Activated T-cell treated with anti-CD3 and anti-CD28 coated beads, Interleukin-2, amount 50 U/mL, for 48 hours (primary cell): ENCODE results near the gene LIG3.
"Not testable (repeated sequence)": the region's sequence is repeated elsewhere in the genome, so short reads cannot be mapped to it uniquely, and the experiment has no call there.

ENCODE experiments used
- DNase-seq, 2 experiments: peaks; one replicate each; pipeline ENCODE4 v3.0.0-alpha.2; 2020

LIG3 gene

GRCh38 chr17:34980353-34980680, at the start of gene LIG3:
Gene LIG3 (plus strand): TSS chr17:34980512. CDS start chr17:34983006, 2,494 bp downstream.
- DNase-seq: peak; percentile 97

GRCh38 chr17:34950780-34951179, 29.5 kb upstream of the LIG3 start:
- DNase-seq: not testable (repeated sequence)

DNA sequence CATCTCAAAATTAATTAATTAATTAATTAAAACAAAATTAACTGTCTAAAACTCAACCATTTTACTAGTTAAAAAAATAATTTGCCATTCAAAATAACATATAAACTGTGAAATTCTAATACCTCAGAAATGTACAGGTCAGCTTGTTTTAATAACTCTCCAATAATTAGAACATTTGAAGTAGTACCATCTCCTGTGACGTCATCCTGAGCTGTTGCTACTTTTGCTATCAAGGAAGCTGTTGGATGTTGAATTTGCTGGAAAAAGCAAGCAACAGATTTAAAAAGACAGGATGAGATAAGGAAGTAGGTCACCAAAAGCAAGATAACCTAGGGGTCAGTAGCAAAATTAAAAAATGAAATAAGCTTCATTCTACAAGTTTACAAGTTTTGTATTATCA, 21.9 kb upstream of the LIG3 start:
- no peak for DNase-seq

DNA sequence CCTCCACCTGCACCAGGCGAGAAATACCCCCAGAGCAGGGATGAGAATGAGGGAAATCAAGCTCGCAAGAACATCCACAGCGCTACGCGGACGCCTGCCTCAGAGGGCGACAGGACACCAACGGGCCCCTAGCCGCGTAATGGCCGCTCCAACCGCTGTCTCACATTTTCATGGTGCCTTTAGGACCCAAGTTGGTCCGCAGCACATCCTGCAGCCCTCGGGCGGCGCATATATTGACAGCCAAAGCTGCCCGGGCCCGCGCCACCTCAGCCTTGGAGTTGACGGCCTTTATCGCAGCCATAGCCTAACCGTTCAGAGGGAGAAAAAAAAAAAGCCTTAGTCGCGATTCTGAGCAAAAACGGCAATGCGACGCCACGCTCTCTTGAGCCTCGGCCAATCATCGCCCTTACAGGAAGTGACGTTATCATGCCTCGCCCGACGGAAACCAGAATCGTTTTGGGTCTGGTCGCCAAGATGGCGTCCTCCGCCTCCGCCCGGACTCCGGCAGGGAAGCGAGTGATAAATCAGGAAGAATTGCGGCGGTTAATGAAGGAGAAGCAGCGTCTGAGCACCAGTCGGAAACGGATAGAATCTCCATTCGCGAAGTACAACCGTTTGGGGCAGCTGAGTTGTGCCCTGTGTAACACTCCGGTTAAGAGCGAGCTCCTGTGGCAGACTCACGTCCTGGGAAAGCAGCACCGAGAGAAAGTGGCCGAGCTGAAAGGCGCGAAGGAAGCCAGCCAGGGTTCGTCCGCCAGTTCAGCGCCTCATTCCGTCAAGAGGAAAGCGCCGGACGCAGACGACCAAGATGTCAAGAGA, 19.0 kb upstream of the LIG3 start, which contains the start of the genes CCT6B and ZNF830:
Gene CCT6B (minus strand): TSS at position 368 of the 819 bp plus-strand sequence. CDS start 67 bp downstream, at position 301.
Gene ZNF830 (plus strand): TSS at position 448 of the 819 bp plus-strand sequence. CDS start 27 bp downstream, at position 475.
- peak; percentile 91 for DNase-seq

DNA sequence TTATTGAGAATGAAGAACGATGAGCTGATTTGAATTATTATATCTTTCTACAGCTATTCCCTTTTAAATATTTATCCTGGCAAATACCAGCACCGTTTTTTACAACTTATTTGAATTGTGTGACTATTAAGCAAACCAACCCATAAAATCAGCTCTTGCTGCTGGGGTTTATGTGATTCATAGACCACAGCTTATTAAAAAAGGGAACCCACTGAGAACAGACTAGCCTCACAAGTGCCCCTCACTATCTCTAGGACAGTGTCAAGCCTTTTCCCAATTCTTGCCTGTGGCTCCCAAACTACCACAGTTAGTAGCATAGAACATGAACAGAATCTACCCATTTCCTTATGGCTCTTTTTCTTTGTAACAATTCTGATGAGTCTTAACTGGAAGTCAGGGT, 6.1 kb upstream of the LIG3 start:
- DNase-seq: no peak

DNA sequence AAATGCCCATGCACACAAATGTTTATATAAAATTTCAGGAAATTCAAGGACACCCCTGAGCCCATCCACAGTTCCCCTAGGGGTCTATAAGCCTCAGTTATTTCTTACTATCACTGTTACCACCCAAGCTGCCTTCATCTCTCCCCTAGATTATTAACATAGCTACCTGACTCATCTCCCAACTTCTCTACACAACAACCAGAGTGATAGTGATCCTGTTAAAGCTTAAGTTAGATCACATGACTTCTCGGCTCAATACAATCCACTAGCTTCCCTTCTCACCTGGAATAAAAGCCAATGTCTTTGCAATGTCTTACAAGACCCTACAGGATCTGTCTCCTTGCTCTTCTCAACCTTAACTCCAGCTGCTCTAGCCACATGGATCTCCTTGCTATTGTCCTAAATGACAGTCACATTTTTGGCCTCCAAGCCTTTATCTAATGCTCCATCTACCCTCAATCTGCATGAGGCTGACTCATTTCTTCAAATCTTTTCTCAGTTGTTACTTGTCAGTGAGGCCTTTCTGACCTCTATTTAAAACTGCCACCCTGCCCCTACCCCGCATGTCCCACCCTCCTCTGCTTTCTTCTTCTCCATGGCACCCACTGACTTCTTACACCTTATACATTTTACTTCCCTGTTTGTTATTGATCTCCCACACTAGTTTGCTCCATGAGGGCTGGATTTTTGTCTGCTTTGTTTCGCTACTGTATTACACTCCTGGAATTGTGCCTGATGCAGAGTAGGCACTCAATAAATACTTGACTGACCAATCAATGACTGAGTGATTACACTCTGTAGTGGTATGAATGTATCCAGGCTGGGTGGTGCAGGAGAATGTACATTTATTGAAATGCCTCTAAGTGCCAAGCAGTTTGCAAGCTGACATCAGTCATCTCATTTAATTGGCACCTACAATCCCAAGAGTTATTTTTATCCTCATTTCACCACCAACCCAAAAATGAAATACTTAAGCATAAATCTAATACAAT, 5.2 kb upstream of the LIG3 start:
- no peak for DNase-seq

DNA sequence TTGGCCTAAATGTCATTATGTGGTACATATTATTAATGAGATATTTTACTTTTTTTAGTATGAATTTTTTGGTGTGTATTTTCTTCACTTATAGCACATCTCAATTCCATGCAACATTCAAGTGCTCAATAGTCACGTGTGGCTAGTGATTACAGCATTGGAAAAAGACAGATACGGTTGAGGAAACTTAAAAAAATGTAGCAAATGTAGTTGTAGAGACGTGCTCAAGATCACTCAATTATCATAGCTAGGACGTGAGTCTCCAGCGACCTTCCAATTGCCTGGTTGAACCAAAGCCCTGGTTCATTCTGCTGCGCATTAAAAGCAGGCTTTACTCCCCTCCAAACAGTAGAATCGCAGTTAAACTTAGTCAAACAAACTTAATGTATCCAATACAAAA, 1.2 kb upstream of the LIG3 start:
- no peak for DNase-seq

DNA sequence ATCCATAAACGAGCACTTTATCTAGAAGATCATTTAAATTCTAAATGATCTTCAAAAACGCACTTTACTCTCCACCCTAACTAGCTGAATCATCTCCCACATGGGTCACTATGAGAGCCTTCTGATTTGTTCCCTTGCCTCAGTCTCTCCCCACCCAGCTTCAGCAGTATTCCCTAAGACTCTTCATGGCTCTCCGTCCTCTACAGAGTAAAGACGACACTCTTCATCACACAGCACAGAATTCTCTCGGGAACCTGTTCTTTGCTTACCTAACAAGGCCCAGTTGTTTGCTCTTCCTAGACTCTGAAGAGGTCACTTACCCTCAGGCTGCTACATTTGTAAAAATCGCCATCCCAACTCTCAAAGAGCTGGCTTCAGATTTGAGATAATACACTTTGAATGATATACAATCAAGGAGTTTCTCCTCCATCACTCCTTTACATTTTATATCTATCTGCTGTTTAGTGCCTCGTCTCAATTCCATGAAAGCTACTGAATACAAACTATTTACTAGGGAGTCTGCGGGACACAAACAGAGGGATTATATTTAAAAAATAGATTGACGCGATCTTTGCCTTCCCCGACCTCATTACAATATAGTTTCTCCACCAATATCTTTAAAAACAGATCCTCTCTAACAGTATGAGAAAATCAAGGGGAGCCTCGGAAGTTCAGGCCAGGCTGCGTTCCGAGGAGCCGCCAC, 511 bp upstream of the LIG3 start:
- DNase-seq: no peak

GRCh38 chr17:34980681-34981537, 597 bp downstream of the LIG3 start:
- DNase-seq: peak in 1 of 2 experiments; percentile 79

DNA sequence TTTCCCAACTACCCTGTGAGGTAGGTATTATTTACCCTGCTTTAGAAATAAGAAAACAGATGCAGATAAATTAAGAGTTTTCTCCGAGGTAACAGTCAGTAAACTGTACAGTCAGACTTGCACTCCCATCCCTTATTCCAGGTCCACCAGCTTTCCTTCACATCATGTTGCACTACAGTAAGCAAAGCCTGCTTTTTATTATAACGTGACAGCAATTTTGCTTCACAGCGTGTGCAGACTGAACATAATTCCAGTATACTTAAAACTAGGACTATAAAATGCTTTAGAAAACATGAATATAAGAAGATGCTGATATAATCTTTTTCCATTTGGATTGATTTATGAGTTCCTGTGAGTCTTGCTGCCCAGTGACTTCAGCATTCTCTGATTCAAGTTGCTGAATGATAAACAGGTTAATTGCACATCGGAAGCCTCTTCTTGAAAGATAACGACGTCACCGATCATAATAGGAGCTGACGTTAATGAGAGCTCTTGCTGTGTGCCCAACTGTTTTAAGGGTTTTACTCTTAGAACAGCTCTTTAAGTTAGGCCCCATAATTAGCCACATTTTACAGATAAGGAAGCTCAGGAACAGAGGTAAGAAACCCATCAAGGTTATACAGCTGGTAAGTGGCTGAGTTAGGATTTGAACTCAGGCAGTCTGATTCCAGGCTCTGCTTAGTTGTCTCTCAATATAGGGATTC, 1.4 kb downstream of the LIG3 start:
- DNase-seq: no peak

- no peak for DNase-seq
Observed at GRCh38 chr17:34987232-34987631, 6.9 kb downstream of the LIG3 start.

GRCh38 chr17:34988644-34989043, 8.3 kb downstream of the LIG3 start:
- DNase-seq: no peak

DNA sequence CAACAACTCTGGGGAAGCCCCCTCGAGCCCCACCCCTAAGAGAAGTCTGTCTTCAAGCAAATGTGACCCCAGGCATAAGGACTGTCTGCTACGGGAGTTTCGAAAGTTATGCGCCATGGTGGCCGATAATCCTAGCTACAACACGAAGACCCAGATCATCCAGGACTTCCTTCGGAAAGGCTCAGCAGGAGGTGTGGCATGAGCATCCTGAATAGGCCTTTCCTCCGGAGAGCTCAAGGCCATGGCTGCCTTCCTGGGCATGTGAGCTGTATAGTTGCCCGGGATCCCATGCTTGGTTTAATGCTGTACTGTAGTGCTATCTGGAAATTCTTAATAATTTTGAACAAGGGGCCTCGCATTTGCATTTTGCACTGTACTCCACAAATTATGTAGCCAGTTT, 9.2 kb downstream of the LIG3 start:
- DNase-seq: no peak

GRCh38 chr17:34990921-34991365, 10.6 kb downstream of the LIG3 start:
- no peak for DNase-seq

DNA sequence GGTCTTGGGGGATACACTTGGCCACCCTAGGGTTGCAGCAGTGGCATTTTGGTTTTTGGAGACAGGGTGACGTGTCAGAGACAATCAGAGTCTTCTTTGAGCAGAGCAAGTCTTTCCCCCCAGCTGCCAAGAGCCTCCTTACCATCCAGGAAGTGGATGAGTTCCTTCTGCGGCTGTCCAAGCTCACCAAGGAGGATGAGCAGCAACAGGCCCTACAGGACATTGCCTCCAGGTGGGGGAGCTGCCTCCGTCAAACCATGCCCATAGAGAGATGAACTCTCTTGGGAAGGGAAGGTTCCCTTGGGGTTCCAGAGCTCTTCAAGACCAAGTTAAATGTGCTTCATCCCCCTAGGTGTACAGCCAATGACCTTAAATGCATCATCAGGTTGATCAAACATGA, 11.3 kb downstream of the LIG3 start:
- no peak for DNase-seq

GRCh38 chr17:34993031-34993430, 12.7 kb downstream of the LIG3 start:
- DNase-seq: no peak

GRCh38 chr17:34996422-34997285, 16.3 kb downstream of the LIG3 start:
- DNase-seq: no peak

GRCh38 chr17:34997355-34997862, 17.1 kb downstream of the LIG3 start:
- no peak for DNase-seq

DNA sequence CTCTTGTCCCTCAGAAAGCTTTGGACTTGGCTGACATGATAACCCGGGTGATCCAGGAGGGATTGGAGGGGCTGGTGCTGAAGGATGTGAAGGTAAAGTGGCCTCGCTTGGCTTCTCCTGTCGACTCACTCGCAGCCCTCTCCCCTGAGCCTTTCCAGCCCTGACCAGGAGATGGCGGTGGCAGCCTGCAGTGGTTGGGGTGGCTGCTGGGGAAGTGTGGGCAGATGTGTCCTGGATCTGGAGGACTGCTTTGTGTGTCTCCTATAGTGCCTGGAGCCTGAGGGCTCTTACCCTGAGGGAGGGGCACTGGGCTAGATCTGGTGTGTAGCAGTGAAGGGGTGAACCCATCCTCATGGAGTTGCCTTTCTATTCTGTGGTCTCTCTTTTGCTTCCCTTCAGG, 17.9 kb downstream of the LIG3 start:
- peak; percentile 88 to 91 for DNase-seq

GRCh38 chr17:34999456-34999855, 19.1 kb downstream of the LIG3 start:
- DNase-seq: no peak
